ENCODE data around the gene GNAT2. TPM values are rescaled to one million over a fixed set of nuclear protein-coding genes. Genes with fewer than 3 reads are reported as not detected.

Gene GNAT2
- total RNA-seq, 4 donors from 2014 or later: not detected

GRCh38 chr1:109630898-109631512 lies 11.6 kb upstream of the GNAT2 start:
- Histone ChIP-seq H3K27me3 (no peaks in the 10 kb centered on the region), H3K27ac (peak overlapping the region in 1 of 4 donors; percentile 70), H3K4me3 (no peak overlapping the region), H3K4me1 (peaks cover 0 to 43% (median 3%) of the 10 kb centered on the region in 3 donors), H3K36me3 (peaks cover 0 to 59% of the 10 kb centered on the region in 2 donors), H3K9me3 (no peaks in the 10 kb centered on the region)
- ATAC-seq: no peak
- 40 to 80% methylated on average over 1 to 3 of the region's 14 CpGs for WGBS, 2 donors (ENCODE audit: low coverage in 1 of 2)
- TF ChIP-seq EP300 (IDR thresholded peaks at IDR 0.05) (no peak), POLR2A (IDR thresholded peaks at IDR 0.05) (no peak), POLR2AphosphoS5 (IDR thresholded peaks at IDR 0.05) (no peak)
- TF ChIP-seq, protein P1, sequence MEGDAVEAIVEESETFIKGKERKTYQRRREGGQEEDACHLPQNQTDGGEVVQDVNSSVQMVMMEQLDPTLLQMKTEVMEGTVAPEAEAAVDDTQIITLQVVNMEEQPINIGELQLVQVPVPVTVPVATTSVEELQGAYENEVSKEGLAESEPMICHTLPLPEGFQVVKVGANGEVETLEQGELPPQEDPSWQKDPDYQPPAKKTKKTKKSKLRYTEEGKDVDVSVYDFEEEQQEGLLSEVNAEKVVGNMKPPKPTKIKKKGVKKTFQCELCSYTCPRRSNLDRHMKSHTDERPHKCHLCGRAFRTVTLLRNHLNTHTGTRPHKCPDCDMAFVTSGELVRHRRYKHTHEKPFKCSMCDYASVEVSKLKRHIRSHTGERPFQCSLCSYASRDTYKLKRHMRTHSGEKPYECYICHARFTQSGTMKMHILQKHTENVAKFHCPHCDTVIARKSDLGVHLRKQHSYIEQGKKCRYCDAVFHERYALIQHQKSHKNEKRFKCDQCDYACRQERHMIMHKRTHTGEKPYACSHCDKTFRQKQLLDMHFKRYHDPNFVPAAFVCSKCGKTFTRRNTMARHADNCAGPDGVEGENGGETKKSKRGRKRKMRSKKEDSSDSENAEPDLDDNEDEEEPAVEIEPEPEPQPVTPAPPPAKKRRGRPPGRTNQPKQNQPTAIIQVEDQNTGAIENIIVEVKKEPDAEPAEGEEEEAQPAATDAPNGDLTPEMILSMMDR (IDR thresholded peaks at IDR 0.05): no peak

GRCh38 chr1:109630081-109630897 lies 10.9 kb upstream of the GNAT2 start:
- no peaks in the 10 kb centered on the region for H3K27me3 ChIP-seq
- no peaks in the 10 kb centered on the region for H3K9me3 ChIP-seq
- 96% methylated on average over 4 of the region's 30 CpGs; no CpG with 5 or more reads in 1 of the 2 donors for WGBS, 2 donors (ENCODE audit: low coverage in 1 of 2)
- peaks cover 0 to 66% of the 10 kb centered on the region in 2 donors for H3K36me3 ChIP-seq
- ATAC-seq: no peak
- peaks cover 0 to 41% (median 0%) of the 10 kb centered on the region in 3 donors for H3K4me1 ChIP-seq
- no peak overlapping the region for H3K4me3 ChIP-seq
- H3K27ac ChIP-seq: no peak overlapping the region
- TF ChIP-seq POLR2A (IDR thresholded peaks at IDR 0.05) (no peak), EP300 (IDR thresholded peaks at IDR 0.05) (no peak), POLR2AphosphoS5 (IDR thresholded peaks at IDR 0.05) (no peak)
- TF ChIP-seq, protein P1 (IDR thresholded peaks at IDR 0.05): peak in 1 of 4 experiments; percentile 64

GRCh38 chr1:109629372-109630030 lies 10.1 kb upstream of the GNAT2 start:
- no peaks in the 10 kb centered on the region for H3K27me3 ChIP-seq
- no peaks in the 10 kb centered on the region for H3K9me3 ChIP-seq
- ATAC-seq: no peak
- no peak overlapping the region for H3K4me3 ChIP-seq
- no peak overlapping the region for H3K27ac ChIP-seq
- H3K4me1 ChIP-seq: peaks cover 0 to 44% (median 3%) of the 10 kb centered on the region in 3 donors
- 79 to 90% methylated on average over 4 to 6 of the region's 10 CpGs for WGBS, 2 donors (ENCODE audit: low coverage in 1 of 2)
- peaks cover 0 to 66% of the 10 kb centered on the region in 2 donors for H3K36me3 ChIP-seq
- TF ChIP-seq POLR2AphosphoS5 (IDR thresholded peaks at IDR 0.05) (no peak), EP300 (IDR thresholded peaks at IDR 0.05) (no peak), POLR2A (IDR thresholded peaks at IDR 0.05) (no peak)
- TF ChIP-seq, protein P1 (IDR thresholded peaks at IDR 0.05): no peak

DNA sequence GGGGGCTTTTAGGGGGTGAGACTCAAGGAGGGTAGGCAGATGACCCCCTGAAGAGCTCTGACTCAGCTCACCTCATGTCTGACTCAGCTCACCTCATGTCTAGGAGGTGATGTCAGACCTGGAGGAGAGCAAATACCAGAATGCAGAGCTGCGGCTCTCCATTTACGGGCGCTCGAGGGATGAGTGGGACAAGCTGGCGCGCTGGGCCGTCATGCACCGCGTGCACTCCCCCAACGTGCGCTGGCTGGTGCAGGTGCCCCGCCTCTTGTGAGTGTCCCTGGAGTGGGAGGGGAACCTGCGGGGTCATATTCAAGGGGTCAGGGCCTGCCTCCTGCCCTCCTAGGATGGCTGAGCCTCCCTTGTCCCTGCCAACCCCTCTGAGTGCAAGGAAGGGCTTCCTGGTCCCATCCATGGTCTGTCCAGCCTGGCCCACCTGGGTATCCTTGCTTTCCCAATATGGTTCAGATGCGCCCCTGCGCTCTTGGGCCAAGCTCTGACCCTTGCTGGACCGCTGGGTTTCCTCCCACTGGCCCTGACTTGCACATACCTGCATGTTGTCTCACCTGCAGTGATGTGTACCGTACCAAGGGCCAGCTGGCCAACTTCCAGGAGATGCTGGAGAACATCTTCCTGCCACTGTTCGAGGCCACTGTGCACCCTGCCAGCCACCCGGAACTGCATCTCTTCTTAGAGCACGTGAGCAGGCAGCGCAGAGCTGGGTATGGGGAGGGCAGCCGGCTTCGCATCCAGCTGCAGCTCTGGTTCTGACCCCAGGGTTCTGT lies 9.3 kb upstream of the GNAT2 start:
- no peaks in the 10 kb centered on the region for H3K27me3 ChIP-seq
- WGBS, 2 donors (ENCODE audit: low coverage in 1 of 2): 90% methylated on average over 2 of the region's 23 CpGs; no CpG with 5 or more reads in 1 of the 2 donors
- H3K36me3 ChIP-seq: peaks cover 0 to 66% of the 10 kb centered on the region in 2 donors
- no peak for ATAC-seq
- peaks cover 0 to 52% (median 11%) of the 10 kb centered on the region in 3 donors for H3K4me1 ChIP-seq
- no peaks in the 10 kb centered on the region for H3K9me3 ChIP-seq
- TF ChIP-seq EP300 (IDR thresholded peaks at IDR 0.05): no peak
- no peak for TF ChIP-seq POLR2A (IDR thresholded peaks at IDR 0.05)
- TF ChIP-seq POLR2AphosphoS5 (IDR thresholded peaks at IDR 0.05): no peak
- TF ChIP-seq, protein P1 (IDR thresholded peaks at IDR 0.05): no peak
- H3K4me3 ChIP-seq: no peak overlapping the region
- no peak overlapping the region for H3K27ac ChIP-seq

All from gastroesophageal sphincter (tissue), 4 donors.